SIG-M5 treated with dmso at 0.1 percent for 504 hours (cell line): ENCODE data around the gene TAF11L2.
"Not testable (repeated sequence)": the region's sequence is repeated elsewhere in the genome, so short reads cannot be mapped to it uniquely, and the experiment has no call there.

Source experiments
- DNase-seq: peaks from one replicate; lab custom pipeline; 2025; ENCODE audit not compliant: unreplicated experiment; lab: John Stamatoyannopoulos, UW

The TAF11L2 gene

DNA sequence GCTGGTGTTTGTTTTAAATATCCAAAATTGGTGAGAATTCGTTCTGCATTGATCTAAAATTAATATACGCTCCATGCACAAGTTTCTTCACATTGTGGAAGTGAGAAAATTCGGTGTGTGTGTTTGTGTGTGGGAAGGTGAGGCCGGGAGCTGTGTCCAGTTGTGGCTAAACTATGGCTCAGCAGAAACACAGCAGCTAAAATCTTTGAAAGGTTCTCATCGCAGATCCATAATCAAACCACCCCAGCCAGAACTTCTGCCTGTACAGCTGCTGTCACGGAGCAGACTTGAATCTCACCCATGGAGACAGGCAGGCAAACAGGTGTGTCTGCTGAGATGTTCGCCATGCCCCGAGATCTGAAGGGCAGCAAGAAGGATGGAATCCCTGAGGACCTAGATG, at the start of gene TAF11L2:
Gene TAF11L2, plus strand, starts transcription at position 301 of the 400 bp plus-strand sequence.
- not testable (repeated sequence) for DNase-seq

DNA sequence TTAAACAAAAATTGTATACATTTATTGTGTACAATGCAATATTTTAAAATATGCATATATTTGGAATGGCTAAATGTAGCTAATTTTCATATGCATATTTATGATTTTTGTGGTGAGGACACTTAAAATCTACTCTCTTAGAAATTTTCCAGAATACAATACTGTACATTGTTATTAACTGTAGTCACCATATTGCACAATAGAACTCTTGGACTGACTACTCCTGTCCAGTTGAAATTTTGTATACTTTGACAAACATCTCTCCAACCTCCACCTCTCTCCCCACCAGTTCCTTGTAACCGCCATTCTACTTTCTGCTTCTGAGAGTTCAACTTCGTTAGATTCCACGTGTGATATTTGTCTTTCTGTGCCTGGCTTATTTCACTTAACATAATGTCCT, 49.2 kb upstream of the TAF11L2 start:
- no peak for DNase-seq

DNA sequence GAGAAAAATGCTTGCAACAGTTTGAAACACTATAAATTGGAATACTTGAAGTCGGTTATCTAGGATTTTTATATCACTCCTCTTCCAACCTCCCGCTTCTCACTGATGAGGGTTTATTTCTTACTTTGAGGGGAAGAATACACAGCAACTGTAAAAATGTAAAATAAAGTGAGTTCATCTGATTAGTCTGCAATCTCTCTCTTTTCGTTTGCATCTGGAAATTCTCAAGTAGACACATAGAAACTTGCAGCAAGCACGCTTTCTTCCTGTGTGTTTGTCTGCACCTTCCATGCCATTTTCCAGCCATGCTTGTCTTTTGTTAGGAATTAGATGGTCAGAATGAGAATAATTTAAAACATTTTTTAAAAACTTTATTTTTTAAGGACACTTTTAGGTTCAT, 45.1 kb upstream of the TAF11L2 start:
- no peak for DNase-seq

DNA sequence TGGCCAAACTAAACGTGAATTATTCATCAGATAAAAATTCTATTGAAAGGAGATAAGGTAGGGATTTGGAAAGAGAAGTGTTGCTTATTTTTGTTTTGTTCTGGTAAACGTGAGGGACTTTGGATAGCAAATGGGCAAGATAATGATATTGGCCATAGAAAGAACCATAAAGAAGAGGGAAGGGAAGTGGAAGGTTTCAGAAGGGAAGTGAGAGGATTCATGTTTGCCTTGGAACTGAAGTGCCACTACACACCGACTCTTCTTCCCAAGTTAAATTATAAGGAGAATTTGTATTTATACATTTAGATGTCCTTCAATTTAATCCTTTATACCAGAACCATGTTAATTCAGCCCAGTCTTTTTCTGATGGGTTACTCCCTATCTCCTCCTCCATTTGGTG, 42.1 kb upstream of the TAF11L2 start:
- DNase-seq, result peak; percentile 32

DNA sequence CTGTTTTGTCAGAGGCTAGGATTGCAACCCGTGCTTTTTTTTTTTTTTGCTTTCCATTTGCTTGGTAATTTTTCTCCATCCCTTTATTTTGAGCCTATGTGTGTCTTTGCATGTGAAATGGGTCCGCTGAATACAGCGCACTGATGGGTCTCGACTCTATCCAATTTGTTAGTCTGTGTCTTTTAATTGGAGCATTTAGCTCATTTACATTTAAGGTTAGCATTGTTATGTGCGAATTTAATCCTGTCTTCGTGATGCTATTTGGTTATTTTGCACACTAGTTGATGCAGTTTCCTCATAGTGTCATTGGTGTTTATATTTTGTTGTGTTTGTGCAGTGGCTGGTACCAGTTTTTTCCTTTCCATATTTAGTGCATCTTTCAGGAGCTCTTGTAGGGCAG, 36.2 kb upstream of the TAF11L2 start:
- no peak for DNase-seq

DNA sequence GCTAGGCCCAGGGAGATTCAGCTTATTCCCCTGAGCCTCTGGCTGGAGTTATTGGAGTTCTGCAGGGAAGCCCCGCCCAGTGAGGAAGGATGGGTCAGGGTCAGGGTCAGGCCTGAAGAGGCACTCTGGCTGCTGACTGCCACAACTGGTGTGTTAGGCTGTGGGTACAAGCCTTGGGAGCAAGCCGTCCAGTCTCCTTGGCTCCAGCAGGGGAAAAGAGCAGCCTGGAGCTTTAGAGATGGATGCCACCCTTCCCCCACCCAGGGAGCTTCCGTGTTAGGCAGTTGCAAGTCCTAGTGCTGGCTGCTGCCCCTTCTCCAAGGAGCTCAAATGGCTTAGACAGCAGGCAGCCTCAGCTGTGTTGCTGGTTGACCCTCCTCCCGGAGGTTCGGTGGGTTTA, 34.4 kb upstream of the TAF11L2 start:
- DNase-seq, result no peak

DNA sequence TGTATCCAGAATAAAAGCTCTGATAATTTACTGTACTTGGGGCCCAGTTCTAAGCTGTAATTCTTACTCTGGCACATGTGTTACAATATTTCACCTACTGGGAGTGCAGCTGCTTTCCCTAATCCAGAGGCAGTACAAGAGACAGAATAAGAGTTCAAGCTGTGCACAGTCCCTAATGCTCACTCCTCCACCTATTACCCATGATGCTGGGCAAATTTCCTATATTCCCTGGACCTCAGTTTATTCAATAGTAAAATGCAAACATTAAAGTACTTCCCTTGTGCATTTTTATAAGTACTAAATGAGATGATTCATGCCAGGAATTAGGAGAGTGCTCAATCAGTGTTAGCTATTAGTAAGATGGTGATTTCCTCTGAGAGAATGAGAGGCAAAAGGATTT, 28.0 kb upstream of the TAF11L2 start:
- DNase-seq, result no peak

DNA sequence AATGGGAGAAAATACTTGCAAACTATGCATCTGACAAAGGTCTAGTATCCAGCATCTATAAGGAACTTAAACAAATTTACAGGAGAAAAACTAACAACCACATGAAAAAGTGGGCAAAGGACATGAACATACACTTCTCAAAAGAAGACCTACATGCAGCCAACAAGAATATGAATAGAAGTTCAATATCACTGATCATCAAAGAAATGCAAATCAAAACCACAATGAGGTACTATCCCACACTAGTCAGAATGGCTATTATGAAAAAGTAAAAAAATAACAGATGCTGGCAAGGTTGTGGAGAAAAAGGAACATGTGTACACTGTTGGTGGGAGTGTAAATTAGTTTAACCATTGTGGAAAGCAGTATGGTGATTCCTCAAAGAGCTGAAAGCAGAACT, 23.0 kb upstream of the TAF11L2 start:
- DNase-seq, result not testable (repeated sequence)

DNA sequence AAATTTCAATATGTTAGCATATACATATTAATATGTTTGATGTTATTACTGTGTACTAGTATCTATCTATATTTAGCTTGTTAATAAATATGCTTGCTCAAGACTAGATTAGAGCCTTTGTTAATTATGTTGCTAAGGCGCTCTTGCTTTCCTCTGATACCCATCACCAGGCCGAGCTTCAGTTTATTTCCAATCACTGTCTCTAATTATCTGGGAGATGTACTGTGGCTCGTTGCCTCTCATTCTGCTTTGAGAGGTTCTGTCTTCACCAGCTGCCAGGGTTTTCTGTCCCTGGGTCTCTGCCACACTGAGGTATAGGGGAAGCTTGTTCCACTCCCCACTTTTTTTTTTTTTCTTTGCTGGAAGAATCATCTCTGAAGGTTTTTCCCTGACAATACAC, 21.0 kb upstream of the TAF11L2 start:
- no peak for DNase-seq

DNA sequence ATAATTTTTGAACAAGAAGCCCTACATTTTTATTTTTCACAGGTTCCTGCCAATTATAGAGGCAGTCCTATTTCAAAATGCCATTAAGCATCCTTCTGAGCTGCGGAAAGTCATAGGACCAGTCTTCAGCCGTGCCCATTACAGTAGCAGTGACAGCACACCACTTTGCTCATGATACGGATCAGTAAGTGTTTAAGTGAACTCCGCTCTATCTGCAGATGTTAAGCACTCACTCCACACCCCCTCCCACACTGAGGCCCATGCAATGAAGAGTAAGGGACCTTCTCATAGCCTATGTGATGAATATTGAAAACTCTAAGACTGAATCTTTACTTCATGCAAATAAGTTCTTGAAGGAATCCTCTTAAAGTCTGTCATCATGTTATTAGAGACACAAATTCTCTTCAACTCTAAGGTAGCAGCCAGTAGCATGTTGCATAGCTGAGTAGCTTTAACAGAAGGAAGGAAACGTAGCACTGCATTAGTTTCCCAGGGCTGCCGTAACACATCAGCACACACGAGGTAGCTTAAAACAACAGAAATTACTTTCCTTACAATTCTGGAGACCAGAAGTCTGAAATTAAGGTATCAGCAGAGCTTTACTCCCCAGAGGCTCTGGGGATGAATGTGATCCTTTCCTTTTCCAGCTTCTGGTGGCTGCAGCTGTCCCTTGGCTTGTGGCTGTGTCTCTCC, 20.3 kb upstream of the TAF11L2 start:
- DNase-seq, result no peak

DNA sequence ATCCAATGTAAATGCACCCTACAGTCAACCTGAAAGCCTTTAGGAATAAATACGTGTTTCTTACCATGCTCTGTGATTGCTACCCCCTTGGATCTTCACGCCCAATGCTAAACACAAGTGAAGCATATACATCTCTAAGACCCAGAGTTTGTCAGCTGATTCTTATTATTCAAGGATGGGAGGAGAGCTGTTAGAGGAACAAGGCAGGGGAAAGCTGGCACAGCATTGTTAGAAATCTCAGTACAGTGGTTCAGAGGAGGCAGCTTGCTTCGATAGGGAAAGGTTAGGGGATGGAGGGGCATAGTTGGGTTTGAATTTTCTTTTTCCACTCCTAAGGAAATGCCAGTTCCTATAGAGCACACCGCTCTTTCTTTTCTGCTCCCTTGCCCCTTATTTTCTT, 16.7 kb upstream of the TAF11L2 start:
- no peak for DNase-seq

DNA sequence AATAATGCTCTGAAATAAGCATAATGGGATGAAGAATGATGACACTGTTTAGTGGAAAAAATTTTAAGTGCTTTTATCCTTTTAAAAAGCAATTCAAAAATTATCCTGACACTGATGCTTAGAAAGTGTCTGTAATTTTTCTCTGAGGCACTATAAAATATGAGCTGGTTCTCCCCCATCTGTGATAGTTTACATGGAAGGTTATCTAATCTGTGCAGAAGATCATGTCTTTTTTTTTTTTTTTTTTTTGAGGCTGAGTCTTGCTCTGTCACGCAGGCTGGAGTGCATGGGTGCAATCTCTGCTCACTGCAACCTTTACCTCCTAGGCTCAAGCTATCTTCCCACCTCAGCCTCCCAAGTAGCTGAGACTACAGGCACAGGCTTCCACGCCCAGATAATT, 15.2 kb upstream of the TAF11L2 start:
- DNase-seq, result no peak

DNA sequence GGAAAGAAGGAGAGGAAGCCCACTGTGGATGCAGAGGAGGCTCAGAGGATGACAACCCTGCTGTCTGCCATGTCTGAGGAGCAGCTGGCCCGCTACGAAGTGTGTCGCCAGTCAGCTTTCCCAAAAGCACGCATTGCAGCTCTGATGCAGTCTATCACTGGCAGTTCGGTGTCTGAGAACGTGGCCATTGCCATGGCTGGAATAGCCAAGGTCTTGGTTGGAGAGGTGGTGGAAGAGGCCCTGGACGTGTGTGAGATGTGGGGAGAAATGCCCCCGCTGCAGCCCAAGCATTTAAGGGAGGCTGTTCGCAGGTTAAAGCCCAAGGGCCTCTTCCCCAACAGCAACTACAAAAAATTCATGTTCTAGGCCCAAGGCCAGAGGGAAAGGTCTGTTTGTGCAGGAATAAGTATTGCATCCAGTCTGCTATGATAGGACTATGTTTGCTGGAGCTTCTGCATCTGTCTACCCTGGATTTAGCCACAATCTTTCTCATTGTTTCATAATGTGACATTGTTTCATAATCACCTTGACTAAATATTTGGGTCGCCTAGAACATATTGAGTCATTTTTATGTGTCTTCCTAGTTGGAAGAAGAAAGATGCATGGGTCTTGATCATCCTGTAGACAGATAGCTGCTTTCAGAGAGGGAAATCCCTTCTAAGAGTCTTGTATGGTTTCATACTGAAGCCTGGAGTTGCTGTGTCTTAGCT, 11.4 kb upstream of the TAF11L2 start:
- DNase-seq, result not testable (repeated sequence)

DNA sequence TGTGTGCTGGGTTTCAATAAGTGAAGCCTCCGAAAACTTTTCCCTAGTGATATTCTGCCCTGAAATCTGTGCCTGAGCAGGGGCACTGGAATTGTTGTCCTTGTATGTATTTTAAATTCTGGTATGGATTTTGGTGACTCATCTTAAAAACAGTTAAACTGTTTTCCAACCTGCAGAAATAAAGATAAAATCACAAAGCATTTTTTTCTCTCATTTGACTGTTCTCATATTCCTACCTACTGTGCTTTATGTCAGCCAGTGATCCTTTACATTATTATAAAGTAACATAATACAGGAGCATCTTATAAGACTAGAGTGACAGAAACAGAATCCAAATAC, 10.9 kb upstream of the TAF11L2 start:
- no peak for DNase-seq

DNA sequence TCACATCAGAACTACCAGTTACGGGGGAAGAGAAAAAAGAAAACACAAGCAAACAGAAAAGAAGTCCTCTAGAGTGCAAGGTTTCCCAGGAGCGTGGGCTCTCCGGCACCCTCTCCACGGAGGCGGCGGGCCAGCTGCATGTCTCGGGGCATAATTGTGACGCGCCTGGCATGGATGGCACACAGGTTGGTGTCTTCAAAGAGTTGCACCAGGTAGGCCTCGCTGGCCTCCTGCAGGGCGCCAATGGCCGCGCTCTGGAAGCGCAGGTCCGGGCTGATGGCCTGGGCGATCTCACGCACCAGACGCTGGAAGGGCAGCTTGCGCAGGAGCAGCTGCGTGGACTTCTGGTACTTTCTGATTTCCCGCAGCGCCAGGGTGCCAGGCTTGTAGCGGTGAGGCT, 6.8 kb upstream of the TAF11L2 start:
- DNase-seq, result not testable (repeated sequence)

DNA sequence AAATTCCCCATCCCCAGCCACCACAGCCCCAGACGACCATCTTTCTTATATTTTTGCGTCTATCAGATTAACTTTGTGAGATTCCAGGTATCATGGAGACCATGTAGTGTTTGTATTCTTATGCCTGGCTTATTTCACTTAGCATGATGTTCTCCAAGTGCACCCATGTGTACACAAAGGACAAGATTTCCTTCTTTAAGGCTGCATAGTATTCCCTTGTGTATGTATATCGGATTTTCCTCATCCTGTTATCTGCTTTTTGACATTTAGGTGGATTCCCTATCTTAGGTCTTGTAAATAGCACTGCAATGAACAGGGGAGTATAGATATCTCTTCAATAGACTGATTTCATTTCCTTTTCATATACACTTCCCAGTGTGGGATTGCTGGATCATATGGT, 5.3 kb upstream of the TAF11L2 start:
- no peak for DNase-seq

DNA sequence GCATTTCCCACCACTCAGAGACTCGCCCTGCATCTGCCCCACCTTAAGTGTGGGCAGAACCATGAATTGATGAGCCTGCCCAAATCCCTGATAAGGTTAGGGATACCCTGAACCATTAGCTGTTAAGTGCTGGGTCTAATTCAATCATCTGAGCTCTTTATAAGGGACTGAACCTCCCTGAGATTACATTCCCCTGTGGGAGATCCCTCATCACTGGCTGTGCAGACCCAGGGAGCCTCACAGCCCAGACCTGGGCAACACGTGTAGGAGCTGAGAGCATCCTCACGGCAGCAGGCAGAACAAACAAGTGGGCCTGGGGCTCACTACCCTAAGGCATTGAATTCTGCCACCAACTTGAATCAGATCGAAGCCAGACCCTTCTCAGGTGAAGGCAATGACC, 585 bp upstream of the TAF11L2 start:
- DNase-seq, result no peak

DNA sequence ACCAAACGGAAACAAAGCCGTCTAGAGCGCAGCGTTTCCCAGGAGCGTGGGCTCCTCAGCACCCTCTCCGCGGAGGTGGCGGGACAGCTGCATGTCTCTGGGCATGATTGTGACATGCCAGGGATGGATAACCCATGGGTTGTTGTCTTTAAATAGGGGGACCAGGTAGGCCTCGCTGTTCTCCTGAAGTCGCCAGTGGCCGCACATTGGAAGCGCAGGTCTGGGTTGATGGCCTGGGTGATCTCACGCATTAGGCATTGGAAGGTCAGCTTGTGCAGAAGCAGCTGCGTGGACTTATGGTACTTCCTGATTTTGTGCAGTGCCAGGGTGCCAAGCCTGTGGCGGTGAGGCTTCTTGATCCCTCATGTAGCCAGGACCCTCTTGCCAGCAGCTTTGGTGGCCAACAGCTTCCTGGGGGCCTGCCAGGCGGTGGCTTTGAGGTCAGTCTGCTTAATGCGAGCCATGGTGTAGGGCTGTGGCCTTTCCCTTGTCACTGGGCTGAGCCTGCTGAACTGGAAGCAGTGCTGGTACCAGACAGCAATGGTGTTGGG, 13.8 kb downstream of the TAF11L2 start:
- no peak for DNase-seq

DNA sequence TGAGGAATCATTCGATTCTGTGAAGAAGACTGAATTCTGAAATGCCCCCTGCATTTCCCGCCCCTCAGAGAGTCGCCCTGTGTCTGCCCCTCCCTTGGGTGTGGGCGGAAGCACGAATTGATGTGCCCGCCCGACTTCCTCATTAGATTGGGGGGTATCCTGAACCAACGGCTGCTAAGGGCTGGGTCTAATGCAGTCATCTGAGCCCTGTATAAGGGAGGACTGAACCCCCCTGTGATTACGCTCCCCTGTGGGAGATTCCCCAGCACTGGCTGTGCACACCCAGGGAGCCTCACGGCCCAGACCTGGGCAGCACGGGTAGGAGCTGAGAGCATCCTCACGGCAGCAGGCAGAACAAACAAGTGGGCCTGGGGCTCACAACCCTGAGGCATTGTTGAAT, 19.5 kb downstream of the TAF11L2 start:
- not testable (repeated sequence) for DNase-seq

DNA sequence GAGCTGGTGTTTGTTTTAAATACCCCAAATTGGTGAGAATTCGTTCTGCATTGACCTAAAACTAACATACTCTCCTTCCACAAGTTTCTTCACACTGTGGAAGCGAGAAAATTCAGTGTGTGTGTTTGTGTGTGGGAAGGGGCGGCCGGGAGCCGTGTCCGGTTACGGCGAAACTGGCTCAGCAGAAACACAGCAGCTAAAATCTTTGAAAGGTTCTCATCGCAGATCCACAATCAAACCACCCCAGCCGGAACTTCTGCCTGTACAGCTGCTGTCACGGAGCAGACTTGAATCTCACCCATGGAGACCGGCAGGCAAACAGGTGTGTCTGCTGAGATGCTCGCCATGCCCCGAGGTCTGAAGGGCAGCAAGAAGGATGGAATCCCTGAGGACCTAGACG, 20.0 kb downstream of the TAF11L2 start, which contains the start of gene TAF11L3:
Gene TAF11L3, plus strand, starts transcription at position 301 of the 400 bp plus-strand sequence.
- DNase-seq, result not testable (repeated sequence)

DNA sequence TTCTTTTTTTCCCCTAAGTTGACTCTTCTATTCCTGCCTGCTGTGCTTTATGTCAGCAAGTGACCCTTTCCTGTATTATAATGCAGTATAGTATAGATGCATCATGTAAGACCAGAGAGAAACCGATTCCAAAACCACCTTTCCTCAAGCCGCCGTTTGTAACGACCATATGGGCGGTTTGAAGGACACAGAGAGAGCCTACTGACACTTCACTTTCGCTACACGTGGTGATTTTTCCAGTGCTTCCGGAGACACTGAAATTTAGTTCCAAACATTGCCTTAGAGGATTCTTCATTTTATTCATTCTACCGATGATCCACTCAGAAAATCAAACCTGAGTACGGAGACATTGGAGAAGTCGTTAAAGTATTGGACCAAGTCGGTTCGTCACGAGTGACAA, 21.5 kb downstream of the TAF11L2 start:
- not testable (repeated sequence) for DNase-seq

DNA sequence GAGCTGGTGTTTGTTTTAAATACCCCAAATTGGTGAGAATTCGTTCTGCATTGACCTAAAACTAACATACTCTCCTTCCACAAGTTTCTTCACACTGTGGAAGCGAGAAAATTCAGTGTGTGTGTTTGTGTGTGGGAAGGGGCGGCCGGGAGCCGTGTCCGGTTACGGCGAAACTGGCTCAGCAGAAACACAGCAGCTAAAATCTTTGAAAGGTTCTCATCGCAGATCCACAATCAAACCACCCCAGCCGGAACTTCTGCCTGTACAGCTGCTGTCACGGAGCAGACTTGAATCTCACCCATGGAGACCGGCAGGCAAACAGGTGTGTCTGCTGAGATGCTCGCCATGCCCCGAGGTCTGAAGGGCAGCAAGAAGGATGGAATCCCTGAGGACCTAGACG, 23.5 kb downstream of the TAF11L2 start, which contains the start of gene TAF11L4:
Gene TAF11L4, plus strand, starts transcription at position 301 of the 400 bp plus-strand sequence.
- not testable (repeated sequence) for DNase-seq
